Neural cell (in vitro differentiated cells): ENCODE measurements around the gene OR10C1. TPM values are rescaled to one million over a fixed set of nuclear protein-coding genes. Genes with fewer than 3 reads are reported as not detected.

Source experiments
- H2AFZ ChIP-seq: fragments of 200-600, 300-800 bp; sonication (generic), shearing (Covaris generic); 2 replicates; pipeline ENCODE4 v1.6.0; 2014; ENCODE audit warnings: low read depth, mild to moderate bottlenecking, antibody characterized with exemption, low read length, moderate library complexity
- H3F3A ChIP-seq: fragments of 200-600 bp; shearing (Covaris generic); 2 replicates; pipeline ENCODE4 v1.6.1; 2016; ENCODE audit warnings: mild to moderate bottlenecking, moderate library complexity, mixed read lengths, antibody characterized with exemption, low read length; ENCODE audit not compliant: insufficient read depth, poor library complexity, severe bottlenecking
- H3K27ac ChIP-seq: fragments of 200-600, 300-800 bp; sonication (generic), shearing (Covaris generic); 2 replicates; pipeline ENCODE4 v1.5.1; 2014; ENCODE audit warnings: mild to moderate bottlenecking, low read length, moderate library complexity
- H3K27me3 ChIP-seq: fragments of 300-800, 200-600 bp; sonication (generic), shearing (Covaris generic); 2 replicates; pipeline ENCODE4 v1.6.0; 2014; ENCODE audit warnings: mild to moderate bottlenecking, low read depth, low read length, moderate library complexity; ENCODE audit not compliant: insufficient read depth
- H3K36me3 ChIP-seq: fragments of 300-800, 200-600 bp; sonication (generic), shearing (Covaris generic); 2 replicates; pipeline ENCODE4 v1.5.1; 2014; ENCODE audit warnings: mild to moderate bottlenecking, antibody characterized with exemption, low read length, moderate library complexity; ENCODE audit not compliant: insufficient read depth
- H3K4me2 ChIP-seq: fragments of 300-800, 200-600 bp; sonication (generic), shearing (Covaris generic); 2 replicates; pipeline ENCODE4 v1.6.0; 2014; ENCODE audit warnings: mild to moderate bottlenecking, low read length
- H3K4me3 ChIP-seq: fragments of 300-800, 200-600 bp; sonication (generic), shearing (Covaris generic); 2 replicates; pipeline ENCODE4 v1.5.1; 2014; ENCODE audit warnings: mild to moderate bottlenecking, low read length, moderate library complexity
- H3K79me2 ChIP-seq: fragments of 200-600 bp; shearing (Covaris generic); replicated peaks from 2 replicates; pipeline ENCODE4 v1.6.0; 2014; ENCODE audit warnings: mild to moderate bottlenecking, low read length, moderate library complexity; ENCODE audit not compliant: insufficient read depth
- H3K9ac ChIP-seq: fragments of 300-800, 200-600 bp; sonication (generic), shearing (Covaris generic); 2 replicates; pipeline ENCODE4 v1.6.1; 2016; ENCODE audit warnings: mild to moderate bottlenecking, low read length, mixed read lengths
- H3K9me2 ChIP-seq: fragments of 200-600 bp; shearing (Covaris generic); 2 replicates; pipeline ENCODE4 v1.6.1; 2016; ENCODE audit warnings: mild to moderate bottlenecking, low read length, mixed read lengths; ENCODE audit not compliant: insufficient read depth
- H3K9me3 ChIP-seq: fragments of 200-600, 300-800 bp; sonication (generic), shearing (Covaris generic); 2 replicates; pipeline ENCODE4 v1.6.1; 2016; ENCODE audit warnings: mild to moderate bottlenecking, mixed run types, low read length, moderate library complexity, mixed read lengths
- H4K20me1 ChIP-seq: fragments of 200-600 bp; shearing (Covaris generic); 2 replicates; pipeline ENCODE4 v1.6.1; 2016; ENCODE audit warnings: mild to moderate bottlenecking, mixed run types; ENCODE audit not compliant: insufficient read depth
- CTCF ChIP-seq: fragments of 450-650 bp; IDR thresholded peaks from 2 replicates; pipeline ENCODE4 v1.5.1; 2014; ENCODE audit warnings: antibody characterized with exemption, mild to moderate bottlenecking, moderate library complexity; ENCODE audit not compliant: poor library complexity, severe bottlenecking
- EP300 ChIP-seq: fragments of 450-650 bp; conservative IDR thresholded peaks from 2 replicates; pipeline ENCODE4 v1.6.1; 2014; ENCODE audit warnings: antibody characterized with exemption, mild to moderate bottlenecking, moderate library complexity; ENCODE audit not compliant: poor library complexity, severe bottlenecking
- EZH2 ChIP-seq: fragments of 200-600, 300-800 bp; shearing (Covaris generic), sonication (generic); IDR thresholded peaks from 2 replicates; pipeline ENCODE4 v1.6.1; 2014; ENCODE audit warnings: antibody characterized with exemption, low read length, borderline replicate concordance, mild to moderate bottlenecking; ENCODE audit not compliant: insufficient read depth, poor library complexity, severe bottlenecking
- MXI1 ChIP-seq: fragments of 450-650 bp; conservative IDR thresholded peaks from 2 replicates; pipeline ENCODE4 v1.6.1; 2014; ENCODE audit warnings: antibody characterized with exemption, mild to moderate bottlenecking; ENCODE audit not compliant: poor library complexity, severe bottlenecking
- POLR2AphosphoS5 ChIP-seq: IDR thresholded peaks from 2 replicates; pipeline ENCODE4 v1.6.1; 2012
- RAD21 ChIP-seq: fragments of 450-650 bp; conservative IDR thresholded peaks from 2 replicates; pipeline ENCODE4 v1.6.1; 2014; ENCODE audit warnings: antibody characterized with exemption, mild to moderate bottlenecking, moderate library complexity
- REST ChIP-seq: IDR thresholded peaks from 2 replicates; pipeline ENCODE4 v1.6.1; 2012; ENCODE audit warnings: borderline replicate concordance
- SMC3 ChIP-seq: fragments of 450-650 bp; conservative IDR thresholded peaks from 2 replicates; pipeline ENCODE4 v1.6.1; 2014; ENCODE audit warnings: antibody characterized with exemption, mild to moderate bottlenecking, moderate library complexity; ENCODE audit not compliant: poor library complexity
- TAF1 ChIP-seq: IDR thresholded peaks from 2 replicates; pipeline ENCODE4 v1.6.1; 2012; ENCODE audit warnings: low read depth
- polyA plus RNA-seq: library from polyadenylated mRNA; depleted of rRNA; stranded (reverse); fragments of >200 nt; gene quantifications from 2 replicates; pipeline ENCODE4 v1.2.3, GENCODE V29; 2014

Gene OR10C1
- polyA plus RNA-seq, 1 donor from 2014 or later, result not detected

- no peaks in the 10 kb centered on the region for H3K27me3 ChIP-seq
These were observed 44.6 kb downstream of the OR10C1 start for GRCh38 chr6:29483735-29484134.

GRCh38 chr6:29486577-29486976, 47.5 kb downstream of the OR10C1 start:
- Histone ChIP-seq H2AFZ (no peak overlapping the region), H3K9ac (no peak overlapping the region), H3K4me3 (no peak overlapping the region)

More at GRCh38 chr6:29483735-29484134, 44.6 kb downstream of the OR10C1 start:
- Histone ChIP-seq H3K79me2 (no peaks in the 10 kb centered on the region), H3K9ac (no peak overlapping the region), H3K9me2 (no peaks in the 10 kb centered on the region), H3K27ac (no peak overlapping the region), H3K4me3 (no peak overlapping the region), H3F3A (no peaks in the 10 kb centered on the region), H4K20me1 (no peaks in the 10 kb centered on the region), H3K4me2 (no peak overlapping the region), H2AFZ (no peak overlapping the region), H3K36me3 (no peaks in the 10 kb centered on the region), H3K9me3 (no peaks in the 10 kb centered on the region)
- TF ChIP-seq SMC3, result no peak
- no peak for TF ChIP-seq POLR2AphosphoS5
- TF ChIP-seq CTCF, result no peak
- TF ChIP-seq REST, result no peak
- no peak for TF ChIP-seq TAF1
- TF ChIP-seq EZH2, result no peak
- TF ChIP-seq RAD21, result no peak
- TF ChIP-seq EP300, result no peak
- TF ChIP-seq MXI1, result no peak

GRCh38 chr6:29487131-29487530, 48.0 kb downstream of the OR10C1 start:
- no peak overlapping the region for H3K4me3 ChIP-seq
- H3K4me2 ChIP-seq, result no peak overlapping the region
- no peaks in the 10 kb centered on the region for H3K9me2 ChIP-seq
- no peak overlapping the region for H3K27ac ChIP-seq
- no peaks in the 10 kb centered on the region for H3K36me3 ChIP-seq
- no peak overlapping the region for H2AFZ ChIP-seq
- no peak for TF ChIP-seq EZH2
- TF ChIP-seq MXI1, result no peak
- TF ChIP-seq TAF1, result no peak
- no peak for TF ChIP-seq POLR2AphosphoS5
- TF ChIP-seq EP300, result no peak
- no peak for TF ChIP-seq REST
- TF ChIP-seq SMC3, result no peak
- TF ChIP-seq RAD21, result no peak
- TF ChIP-seq CTCF, result no peak
- H4K20me1 ChIP-seq, result no peaks in the 10 kb centered on the region
- no peaks in the 10 kb centered on the region for H3K9me3 ChIP-seq
- no peaks in the 10 kb centered on the region for H3K79me2 ChIP-seq
- no peaks in the 10 kb centered on the region for H3K27me3 ChIP-seq
- no peak overlapping the region for H3K9ac ChIP-seq
- no peaks in the 10 kb centered on the region for H3F3A ChIP-seq

More at GRCh38 chr6:29486577-29486976, 47.5 kb downstream of the OR10C1 start:
- Histone ChIP-seq H3K27ac (no peak overlapping the region), H3K79me2 (no peaks in the 10 kb centered on the region), H3K27me3 (no peaks in the 10 kb centered on the region), H3F3A (no peaks in the 10 kb centered on the region), H3K36me3 (no peaks in the 10 kb centered on the region), H4K20me1 (no peaks in the 10 kb centered on the region), H3K9me3 (no peaks in the 10 kb centered on the region), H3K9me2 (no peaks in the 10 kb centered on the region), H3K4me2 (no peak overlapping the region)
- TF ChIP-seq RAD21 (no peak), EP300 (no peak)
